ENCODE measurements around the gene KRTAP9-6.

GRCh38 chr17:41226051-41226450 lies 39.1 kb upstream of the KRTAP9-6 start:
- TF ChIP-seq, protein P1, sequence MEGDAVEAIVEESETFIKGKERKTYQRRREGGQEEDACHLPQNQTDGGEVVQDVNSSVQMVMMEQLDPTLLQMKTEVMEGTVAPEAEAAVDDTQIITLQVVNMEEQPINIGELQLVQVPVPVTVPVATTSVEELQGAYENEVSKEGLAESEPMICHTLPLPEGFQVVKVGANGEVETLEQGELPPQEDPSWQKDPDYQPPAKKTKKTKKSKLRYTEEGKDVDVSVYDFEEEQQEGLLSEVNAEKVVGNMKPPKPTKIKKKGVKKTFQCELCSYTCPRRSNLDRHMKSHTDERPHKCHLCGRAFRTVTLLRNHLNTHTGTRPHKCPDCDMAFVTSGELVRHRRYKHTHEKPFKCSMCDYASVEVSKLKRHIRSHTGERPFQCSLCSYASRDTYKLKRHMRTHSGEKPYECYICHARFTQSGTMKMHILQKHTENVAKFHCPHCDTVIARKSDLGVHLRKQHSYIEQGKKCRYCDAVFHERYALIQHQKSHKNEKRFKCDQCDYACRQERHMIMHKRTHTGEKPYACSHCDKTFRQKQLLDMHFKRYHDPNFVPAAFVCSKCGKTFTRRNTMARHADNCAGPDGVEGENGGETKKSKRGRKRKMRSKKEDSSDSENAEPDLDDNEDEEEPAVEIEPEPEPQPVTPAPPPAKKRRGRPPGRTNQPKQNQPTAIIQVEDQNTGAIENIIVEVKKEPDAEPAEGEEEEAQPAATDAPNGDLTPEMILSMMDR (IDR thresholded peaks at IDR 0.05): no peak
- TF ChIP-seq POLR2A (IDR thresholded peaks at IDR 0.05): no peak

Data from thyroid gland (tissue), 4 donors.